Measurements from ENCODE around the gene SETD7. TPM values are rescaled to one million over a fixed set of nuclear protein-coding genes. Genes with fewer than 3 reads are reported as not detected.
A peak's percentile ranks its signal among the peaks of the same experiment; 100 is the strongest.

The SETD7 gene
- total and polyA plus RNA-seq, 2 of the 8 experiments (the other 6 are each of a cell fraction or from before 2014, with no cell fraction given), result 1.5 to 4.6 TPM

DNA sequence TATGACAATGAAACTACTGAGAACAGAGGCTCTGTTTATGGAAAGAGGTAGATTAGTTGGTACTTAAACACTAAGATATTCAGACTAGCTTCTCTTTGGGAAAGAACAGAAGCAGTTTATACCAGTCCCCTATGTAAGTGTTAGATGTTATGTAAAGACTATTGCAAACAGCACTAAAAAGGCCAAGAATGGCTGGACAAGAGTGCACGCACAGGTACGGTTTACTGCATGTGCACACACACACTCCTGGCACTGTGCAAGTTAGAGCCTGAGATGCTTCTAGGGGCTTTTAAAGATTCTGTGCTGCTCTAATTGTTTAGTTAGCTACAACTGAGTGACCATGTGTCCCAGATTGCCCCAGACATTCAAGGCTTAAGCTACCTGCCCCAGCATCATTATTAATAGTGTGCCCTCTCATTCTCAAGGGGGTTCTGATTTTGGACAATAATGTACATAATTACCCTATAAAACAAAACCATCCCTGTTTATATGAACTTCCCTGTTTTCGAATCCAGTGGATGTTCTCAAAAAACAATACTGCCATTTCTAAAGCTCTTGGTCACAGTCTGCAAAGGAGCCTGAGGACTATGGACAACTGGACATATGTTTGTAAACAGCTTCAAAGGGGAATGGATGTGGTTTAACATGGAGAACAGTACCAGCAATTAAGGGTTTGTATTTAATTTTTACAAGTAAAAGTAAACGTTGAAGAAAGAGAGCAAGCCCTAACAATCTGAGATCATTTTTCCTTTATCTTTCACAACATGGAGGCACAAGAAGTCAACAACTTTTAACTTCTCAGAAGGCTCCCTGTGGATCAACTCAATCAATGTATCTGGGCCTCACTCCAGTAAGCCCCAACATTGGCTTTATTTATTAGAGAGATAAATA, 2.0 kb downstream of the SETD7 start:
- no peak overlapping the region for H4K8ac ChIP-seq (ENCODE audit: extremely low read depth, insufficient read depth, low read length)
- H3K79me1 ChIP-seq (ENCODE audit: low read depth, low read length), result no peaks in the 10 kb centered on the region
- no peak overlapping the region for H3K27ac ChIP-seq (ENCODE audit: low read depth, low read length)
- H2BK12ac ChIP-seq (ENCODE audit: low read depth, low read length), result no peak overlapping the region
- H4K5ac ChIP-seq (ENCODE audit: insufficient read length, low read depth, low read length), result no peak overlapping the region
- no peak overlapping the region for H2BK20ac ChIP-seq (ENCODE audit: low read length)
- H3K36me3 ChIP-seq (ENCODE audit: control insufficient read depth in 2 of 4, insufficient read depth in 4 of 4, low read length in 3 of 4), result no peaks in the 10 kb centered on the region
- no peak overlapping the region for H3K4ac ChIP-seq (replicated peaks; ENCODE audit: insufficient read length, low read depth, low read length)
- H3K4me2 ChIP-seq (ENCODE audit: insufficient read depth in 1 of 2, low read depth in 2 of 2, low read length in 2 of 2), result no peak overlapping the region; a peak in 1 of 4 replicates
- WGBS, 2 experiments (ENCODE audit: extremely low coverage in 1 of 2, insufficient coverage in 1 of 2, insufficient read length in 1 of 2, insufficient replicate concordance in 2 of 2, low coverage in 1 of 2, low lambda C conversion rate in 2 of 2, missing lambda C conversion rate in 1 of 2), result 78% methylated on average over 4 of the region's 4 CpGs; no CpG with 5 or more reads in 1 of the 2 experiments
- no peak overlapping the region for H2BK15ac ChIP-seq (ENCODE audit: low read length)
- no peak overlapping the region for H2AK5ac ChIP-seq (ENCODE audit: low read depth, low read length)
- FAIRE-seq (no peak), DNase-seq (ENCODE audit: low read depth in 1 of 2, low spot score in 2 of 2) (no peak)
- no peak overlapping the region for H3K14ac ChIP-seq (ENCODE audit: insufficient read length)
- H4K20me1 ChIP-seq (replicated peaks in 1 of 2; ENCODE audit: control insufficient read depth in 1 of 2, insufficient read depth in 2 of 2, low read length in 2 of 2), result no peaks in the 10 kb centered on the region
- peak overlapping the region in 1 of 4 experiments; percentile 81; a peak in 1 of 8 replicates for H3K4me3 ChIP-seq (ENCODE audit: extremely low read depth in 1 of 4, insufficient read depth in 2 of 4, low read depth in 3 of 4, low read length in 4 of 4)
- H3K23me2 ChIP-seq (ENCODE audit: low read depth, low read length), result peaks cover 19% of the 10 kb centered on the region; the same call in 1 of the 2 replicates
- no peak overlapping the region for H2BK5ac ChIP-seq (ENCODE audit: low read depth, low read length)
- H3K18ac ChIP-seq (ENCODE audit: extremely low read depth, low read length), result no peak overlapping the region
- H3K4me1 ChIP-seq (replicated peaks in 1 of 4; ENCODE audit: control insufficient read depth in 3 of 4, insufficient read depth in 4 of 4, low read length in 3 of 4), result peaks cover 0 to 10% (median 8%) of the 10 kb centered on the region in 4 experiments; a peak in 6 of 7 replicates
- H4K91ac ChIP-seq (replicated peaks; ENCODE audit: insufficient read length, low read length), result no peak overlapping the region
- POLR2A ChIA-PET (ENCODE audit: partially characterized antibody), result interaction anchor here (1.2 kb wide), 1 partner anchor 115 kb away, joined by 3 read pairs; no protein-coding TSS in a partner anchor
- no peak overlapping the region for H2BK120ac ChIP-seq (replicated peaks; ENCODE audit: low read depth, low read length)
- TF ChIP-seq CHD1 (IDR thresholded peaks at IDR 0.05; ENCODE audit: low read depth, low read length) (no peak), EZH2 (IDR thresholded peaks at IDR 0.05; ENCODE audit: low read depth, low read length, severe bottlenecking) (no peak), POU5F1 (IDR thresholded peaks at IDR 0.05; ENCODE audit: low read depth, low read length) (no peak), CEBPB (IDR thresholded peaks at IDR 0.05; ENCODE audit: low read depth, low read length) (no peak), HDAC2 (IDR thresholded peaks at IDR 0.05; ENCODE audit: borderline replicate concordance in 1 of 2, low read depth in 2 of 2, low read length in 2 of 2) (no peak), GTF2F1 (IDR thresholded peaks at IDR 0.05; ENCODE audit: borderline replicate concordance, low read depth, low read length) (no peak)
- H3K27me3 ChIP-seq (replicated peaks in 1 of 4; ENCODE audit: control insufficient read depth in 3 of 4, extremely low read depth in 1 of 4, insufficient read depth in 3 of 4, low read length in 3 of 4), result peaks cover 12 to 37% (median 31%) of the 10 kb centered on the region in 4 experiments
- no peak overlapping the region for H3K56ac ChIP-seq (replicated peaks; ENCODE audit: insufficient read length, low read depth, low read length)
- H2AFZ ChIP-seq (ENCODE audit: low read length), result no peak overlapping the region
- CTCF ChIA-PET (ENCODE audit: partially characterized antibody), result interaction anchor here (0.7 to 3.3 kb wide), 9 partner anchors 11 to 82 kb away, joined by 3 to 12 read pairs (median 5); no protein-coding TSS in a partner anchor
- H3K79me2 ChIP-seq (ENCODE audit: control insufficient read depth in 1 of 2, insufficient read depth in 2 of 2, low read length in 2 of 2), result no peaks in the 10 kb centered on the region
- H3K9me3 ChIP-seq (ENCODE audit: insufficient read depth in 2 of 2, low read depth in 1 of 2, low read length in 1 of 2), result no peaks in the 10 kb centered on the region
- no peak overlapping the region for H3K23ac ChIP-seq (ENCODE audit: insufficient read length)
- H3K9ac ChIP-seq (replicated peaks in 1 of 4; ENCODE audit: extremely low read depth in 1 of 4, low read depth in 3 of 4, low read length in 3 of 4), result no peak overlapping the region

Data from H1 (cell line).